ENCODE measurements around the gene BRD9.

- TF ChIP-seq CTCF (IDR thresholded peaks at IDR 0.05; ENCODE audit: extremely low read depth in 1 of 2, insufficient read depth in 1 of 2, low read depth in 1 of 2, low read length in 2 of 2) (no peak), POLR2AphosphoS5 (IDR thresholded peaks at IDR 0.05; ENCODE audit: insufficient read depth, low read depth, low read length) (no peak)
Observed at GRCh38 chr5:854217-854616, 38.4 kb downstream of the BRD9 start.

Measured in endothelial cell of umbilical vein (primary cell).